ENCODE results near the gene RNF217.
"Not testable (repeated sequence)": the region's sequence is repeated elsewhere in the genome, so short reads cannot be mapped to it uniquely, and the experiment has no call there.

DNA sequence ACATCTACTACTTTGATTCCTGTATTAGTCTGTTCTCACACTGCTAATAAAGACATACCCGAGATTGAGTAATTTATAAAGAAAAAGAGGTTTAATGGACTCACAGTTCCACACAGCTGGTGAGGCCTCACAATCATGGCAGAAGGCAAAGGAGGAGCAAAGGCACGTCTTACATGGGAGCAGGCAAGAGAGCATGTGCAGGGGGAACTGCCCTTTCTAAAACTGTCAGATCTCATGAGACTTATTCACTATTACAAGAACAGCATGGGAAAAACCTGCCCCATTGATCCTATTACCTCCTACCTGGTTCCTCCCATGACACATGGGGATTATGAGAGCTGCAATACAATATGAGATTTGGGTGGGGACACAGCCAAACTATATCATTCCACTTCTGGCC, 42.5 kb upstream of the RNF217 start:
- not testable (repeated sequence) for TF ChIP-seq GABPB1 (CRISPR knock-in tag; IDR thresholded peaks at IDR 0.05); ZNF423 (CRISPR knock-in tag; IDR thresholded peaks at IDR 0.05); ESRRA (CRISPR knock-in tag; IDR thresholded peaks at IDR 0.05; ENCODE audit: borderline replicate concordance)

All from WTC11 (cell line).